Suppressor macrophage treated with lipopolysaccharide for 4 hours (primary cell): ENCODE measurements around the gene SDCCAG8.

ENCODE experiments used
- DNase-seq: peaks from one replicate; pipeline ENCODE4 v3.0.0-alpha.2; 2020

Gene SDCCAG8

DNA sequence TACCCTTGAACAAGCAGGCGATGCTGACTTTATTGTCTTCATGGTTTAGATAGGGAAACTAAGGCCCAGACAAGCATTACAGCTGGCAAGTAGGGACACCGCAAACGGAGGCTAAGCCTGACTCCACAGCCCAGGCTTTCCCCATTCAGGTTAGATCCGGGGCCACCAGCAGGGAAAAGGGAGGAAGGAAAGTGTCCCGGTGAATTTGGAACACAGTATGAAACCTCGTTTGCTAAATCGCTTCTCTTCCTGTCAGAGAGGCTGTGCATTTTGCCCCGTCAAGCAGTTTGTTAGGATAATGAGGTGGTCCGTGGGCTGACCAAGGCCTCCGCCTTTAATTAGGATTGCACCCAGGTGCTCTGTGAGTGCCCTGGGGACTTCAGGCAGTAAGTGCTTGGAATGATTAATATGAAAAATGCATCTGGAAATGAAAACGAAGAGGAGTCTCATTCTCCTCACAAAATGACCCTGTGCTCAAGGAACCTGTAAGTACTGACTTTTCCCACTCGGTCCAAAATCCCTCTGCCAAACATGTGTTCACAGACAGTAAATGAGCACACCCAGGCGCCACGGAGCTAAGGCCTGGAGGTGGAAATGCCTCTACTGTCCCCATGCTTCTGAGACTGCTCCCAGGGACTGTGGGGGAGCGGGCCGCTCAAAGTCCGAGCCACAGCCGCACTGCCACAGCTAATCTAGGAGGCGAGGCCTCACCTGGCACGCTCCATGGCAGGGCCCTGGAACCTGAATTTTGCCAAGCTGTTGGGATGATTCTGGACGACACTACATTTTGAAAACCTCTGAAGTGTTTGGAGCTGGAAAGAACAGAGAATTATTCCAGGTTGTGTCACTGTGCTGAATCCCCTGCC is 234.1 kb downstream of the SDCCAG8 start:
- DNase-seq = no peak

DNA sequence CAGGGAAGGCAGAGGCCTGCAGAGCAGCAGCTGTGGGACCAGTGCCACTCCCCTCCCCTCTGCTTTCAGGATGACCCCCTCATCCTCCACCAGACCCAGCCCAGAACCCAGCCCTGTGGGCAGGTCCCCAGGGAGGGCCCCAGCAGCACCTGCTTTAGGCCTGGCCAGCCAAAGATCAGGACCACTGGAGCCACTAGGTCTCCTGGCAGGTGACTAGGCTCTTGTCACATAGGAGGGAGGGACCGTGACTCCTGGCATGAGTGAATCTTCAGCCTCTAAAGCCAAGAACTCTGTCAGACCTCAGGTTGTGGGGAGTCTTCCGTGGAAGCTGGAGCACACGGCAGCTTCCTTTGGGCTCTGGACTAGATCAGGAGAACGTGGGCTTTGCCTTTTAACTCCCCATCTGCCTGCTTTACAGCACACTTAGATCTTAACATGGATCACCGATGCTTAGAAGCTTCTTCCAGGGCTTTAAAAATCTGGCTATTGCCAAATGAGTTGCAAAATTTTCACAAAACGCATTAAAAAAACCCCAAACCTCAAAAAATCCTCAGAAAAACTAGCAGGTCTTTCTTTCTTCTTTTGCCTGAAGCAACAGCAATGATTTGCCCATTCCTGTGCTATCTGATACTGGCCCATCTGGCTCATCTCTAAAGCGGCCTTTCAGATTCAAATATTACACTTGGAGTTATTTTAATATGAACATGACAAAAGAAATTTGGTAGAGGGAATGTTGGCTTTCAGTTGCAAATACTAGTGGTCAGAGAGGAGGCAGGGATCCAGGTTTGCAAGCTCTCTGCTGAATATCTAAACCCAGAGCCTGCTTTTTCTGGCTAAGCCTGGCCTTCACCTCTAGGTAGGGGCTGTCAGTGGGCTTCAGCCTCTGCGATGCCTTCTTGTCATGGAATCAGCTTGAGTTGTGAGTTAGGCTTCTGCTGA is 235.2 kb downstream of the SDCCAG8 start:
- DNase-seq = no peak

- no peak for DNase-seq
Measured at GRCh38 chr1:243493156-243494129, 237.6 kb downstream of the SDCCAG8 start.

DNA sequence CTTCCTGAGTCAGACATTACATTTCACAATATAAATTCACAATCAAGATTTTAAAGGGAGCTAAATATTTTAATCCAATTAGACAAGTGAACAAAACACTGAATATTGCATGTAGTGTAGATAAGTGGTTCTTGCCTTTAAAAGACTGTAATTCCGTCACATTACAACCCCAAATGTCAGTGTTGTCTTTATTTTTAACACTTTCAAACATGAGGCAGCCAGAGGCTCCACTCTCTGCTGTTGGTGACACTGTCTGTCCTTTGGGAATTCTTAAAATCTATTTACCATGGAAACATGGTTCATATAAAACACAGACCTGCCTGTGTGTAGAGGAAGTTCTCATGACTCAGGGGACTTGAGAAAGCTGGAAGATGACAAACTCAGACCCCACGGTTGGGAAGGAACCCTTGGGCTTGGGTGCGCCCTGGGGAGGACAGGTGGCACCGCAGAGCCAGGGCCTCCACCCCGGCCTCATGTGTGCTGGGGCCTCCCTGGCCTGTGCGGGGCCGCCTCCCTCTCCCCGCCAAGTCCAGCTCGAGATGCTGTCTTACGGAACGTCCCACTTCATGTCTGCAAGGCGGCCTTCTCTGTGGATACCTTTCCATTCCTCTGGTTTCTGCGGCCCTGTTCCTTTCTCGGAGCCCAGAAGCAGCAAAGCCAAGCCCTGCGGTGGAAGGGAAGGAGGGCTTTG is 239.0 kb downstream of the SDCCAG8 start:
- no peak for DNase-seq

GRCh38 chr1:243495442-243496186 is 239.8 kb downstream of the SDCCAG8 start:
- DNase-seq = peak; percentile 88

DNA sequence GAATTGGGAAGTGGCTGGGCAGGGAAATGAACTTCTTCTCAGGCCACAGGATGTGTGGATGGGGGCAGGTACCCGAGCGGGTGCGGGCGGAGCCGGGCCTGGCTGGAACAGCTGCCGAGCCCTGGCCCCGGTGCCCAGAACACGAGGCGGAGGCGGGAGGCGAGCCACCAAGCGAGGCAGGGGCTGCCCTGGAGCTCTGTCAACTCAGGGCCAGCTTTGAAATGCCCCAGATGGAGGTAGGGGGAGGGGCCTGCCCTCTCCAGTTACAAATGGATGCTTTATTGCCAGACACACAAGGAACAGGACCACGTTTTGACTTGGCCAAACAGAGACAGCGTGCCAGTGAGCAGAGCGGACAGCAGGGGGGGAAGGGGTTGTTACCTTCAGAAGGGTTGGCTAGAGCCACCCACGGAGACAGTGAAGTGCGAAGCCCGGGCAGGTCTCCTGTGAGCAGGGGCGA is 240.4 kb downstream of the SDCCAG8 start:
- no peak for DNase-seq

- DNase-seq = no peak
Measured at GRCh38 chr1:243496806-243497205, 241.0 kb downstream of the SDCCAG8 start.

DNA sequence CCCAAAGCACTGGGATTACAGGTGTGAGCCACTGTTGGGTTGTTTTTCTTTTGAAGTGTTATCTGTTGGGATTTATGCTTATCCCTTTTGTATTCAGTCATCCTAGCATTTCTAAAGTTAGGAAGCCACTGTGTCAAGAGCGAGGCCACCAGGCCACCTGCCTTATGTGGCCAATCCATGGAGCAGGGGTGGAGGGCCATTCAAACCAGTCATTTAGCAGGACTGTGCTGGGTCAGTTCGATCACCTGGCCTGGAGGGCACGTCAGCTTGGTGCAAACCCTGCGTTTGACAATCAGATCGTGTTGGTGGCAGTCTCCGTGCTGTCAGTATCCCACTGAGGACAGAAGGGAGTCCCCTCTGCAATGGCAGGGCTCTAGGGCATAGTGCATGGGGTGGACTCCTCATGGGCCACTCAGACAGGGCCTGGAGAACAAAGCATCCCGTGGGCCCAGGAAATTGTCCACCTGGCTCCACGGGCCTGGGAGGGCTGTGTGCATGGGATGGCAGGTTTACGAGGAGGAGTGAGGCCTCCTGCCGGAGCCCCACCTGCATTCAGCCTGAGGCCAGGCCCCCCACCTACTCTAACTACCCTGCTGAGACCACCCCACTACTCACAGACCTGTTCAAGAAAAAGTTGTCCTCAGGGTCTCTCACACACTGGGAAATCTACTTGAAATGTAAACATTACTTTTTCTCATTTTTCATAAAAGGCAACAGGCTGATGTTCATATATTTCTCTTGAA is 242.3 kb downstream of the SDCCAG8 start:
- no peak for DNase-seq

DNA sequence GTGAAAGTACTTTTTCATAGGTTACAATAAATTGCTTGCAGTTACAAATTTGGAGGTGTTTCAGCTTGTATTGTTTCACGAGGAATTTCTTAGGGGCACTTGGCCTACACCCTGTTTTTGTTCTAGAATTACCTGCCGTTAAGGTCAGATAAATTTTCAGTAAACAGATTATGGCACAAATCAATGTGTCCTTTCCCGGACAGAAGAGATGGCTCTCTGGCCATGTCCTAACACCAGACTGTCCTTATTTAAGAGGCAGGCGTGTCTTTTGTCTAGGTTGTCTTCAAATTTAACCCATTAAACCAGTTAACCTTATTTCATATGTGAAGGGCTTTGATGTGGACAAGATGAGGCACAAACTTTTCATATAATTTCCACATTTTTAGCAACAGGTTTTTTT is 243.4 kb downstream of the SDCCAG8 start:
- DNase-seq = no peak

- no peak for DNase-seq
Measured at GRCh38 chr1:243499711-243500110, 243.9 kb downstream of the SDCCAG8 start.

DNA sequence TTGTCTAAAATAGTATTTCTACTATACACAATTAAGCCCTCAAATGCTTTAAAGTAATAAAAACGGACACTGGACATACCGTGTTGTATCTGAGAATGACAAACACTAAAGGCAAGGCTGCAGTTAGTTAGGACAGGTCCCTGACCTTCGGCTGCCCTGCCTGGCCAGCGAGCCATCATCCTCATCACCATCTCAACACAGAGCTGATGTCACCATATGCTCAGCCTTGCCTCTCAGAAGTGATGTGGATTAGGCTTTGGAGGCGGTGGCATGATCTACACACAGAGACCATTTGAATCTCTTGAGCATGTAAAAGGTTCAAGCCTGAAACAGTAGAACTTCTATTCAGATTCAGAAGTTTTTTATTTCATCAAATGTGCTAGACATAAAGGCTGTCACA is 244.7 kb downstream of the SDCCAG8 start:
- DNase-seq = no peak

GRCh38 chr1:243501002-243501401 is 245.2 kb downstream of the SDCCAG8 start:
- DNase-seq = no peak

DNA sequence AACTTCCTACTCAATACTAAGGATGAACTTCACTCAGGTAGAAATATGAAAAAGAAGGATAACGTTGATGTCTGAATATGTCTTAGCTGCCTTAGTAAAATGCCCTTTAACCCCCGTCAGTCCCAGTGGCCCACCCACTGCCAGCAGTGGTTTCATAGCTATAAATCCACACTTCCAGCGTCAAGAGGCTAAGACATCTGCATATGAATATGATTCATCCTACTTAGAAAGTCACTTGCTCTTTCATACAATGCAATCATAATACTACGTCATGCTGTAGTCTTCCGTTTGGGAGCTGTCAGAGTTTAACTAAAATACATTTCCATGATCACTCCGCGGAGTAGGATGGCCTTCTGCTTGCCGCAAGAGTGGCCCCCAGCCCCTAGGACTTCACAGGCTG is 247.3 kb downstream of the SDCCAG8 start:
- DNase-seq = no peak

DNA sequence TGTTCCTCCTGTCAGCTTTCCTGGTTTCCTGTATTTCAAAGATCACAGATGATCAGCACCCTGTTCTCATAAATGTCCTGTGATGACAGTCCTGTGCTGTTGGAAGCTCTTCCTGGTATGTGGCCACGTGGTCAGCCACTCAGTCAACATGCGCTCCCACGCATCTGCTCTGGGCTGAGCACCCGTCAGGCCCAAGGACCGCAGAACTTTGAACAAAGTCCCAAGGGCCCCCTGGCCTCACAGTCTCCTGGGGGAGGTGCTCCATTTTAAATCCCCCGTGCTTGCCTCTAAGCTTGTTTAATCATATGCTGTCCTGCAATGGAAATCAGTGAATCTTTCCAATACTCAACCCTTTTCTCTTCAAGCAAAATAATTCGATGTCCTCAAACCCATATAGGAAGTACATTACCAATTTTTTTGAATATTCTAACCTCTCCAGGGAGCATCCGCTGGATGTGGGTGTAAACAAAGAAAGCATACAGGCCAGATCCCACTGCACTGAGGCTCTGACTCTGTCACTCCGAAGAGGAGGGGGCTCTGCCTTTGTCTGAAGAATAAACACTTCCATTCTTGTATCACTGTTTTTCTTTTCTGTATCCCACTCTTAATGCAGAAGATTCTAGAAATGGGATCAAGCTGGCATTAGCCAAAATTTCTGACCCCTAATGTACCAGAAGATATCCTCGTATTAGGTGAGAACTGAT is 250.3 kb downstream of the SDCCAG8 start:
- DNase-seq = no peak

DNA sequence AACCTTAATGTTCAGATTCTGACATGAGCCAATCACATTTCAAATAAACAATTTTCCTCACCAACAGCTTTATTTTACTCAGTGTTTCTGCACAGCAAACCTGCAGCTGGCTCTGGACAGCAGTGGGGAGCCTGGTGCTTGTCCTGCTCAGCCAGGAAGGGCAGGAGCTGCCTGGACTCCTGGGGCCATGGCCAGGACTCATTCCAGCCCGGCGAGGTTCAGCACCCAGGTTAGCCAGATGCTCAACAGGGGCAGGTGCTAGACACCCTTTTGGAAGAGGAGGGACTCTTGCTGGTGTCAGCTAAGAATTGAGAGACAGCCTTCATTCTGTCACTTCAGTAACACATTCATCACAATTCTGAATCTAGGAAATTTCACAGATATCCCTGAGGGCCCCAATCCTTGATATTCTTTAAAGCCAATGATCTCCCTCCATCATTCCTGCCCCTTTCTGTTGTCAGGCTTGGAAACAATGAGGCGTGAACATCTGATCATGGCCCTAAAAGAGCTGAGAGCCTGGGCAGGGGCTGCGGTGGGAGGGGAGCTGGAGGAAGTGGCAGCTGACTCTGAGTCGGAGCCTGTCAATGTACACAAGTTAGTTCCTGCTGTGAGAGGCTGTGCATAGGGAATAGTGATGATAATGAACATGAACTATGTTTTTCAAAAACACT is 251.3 kb downstream of the SDCCAG8 start:
- DNase-seq = peak; percentile 48

GRCh38 chr1:243507672-243508302 is 251.9 kb downstream of the SDCCAG8 start:
- no peak for DNase-seq

- DNase-seq = no peak
Measured at GRCh38 chr1:243508303-243508713, 252.5 kb downstream of the SDCCAG8 start.

- no peak for DNase-seq
Measured at GRCh38 chr1:243508943-243509342, 253.1 kb downstream of the SDCCAG8 start.

GRCh38 chr1:243510928-243511327 is 255.1 kb downstream of the SDCCAG8 start:
- no peak for DNase-seq
